Measurements from ENCODE around the gene NMU.
"Not testable (repeated sequence)": the region's sequence is repeated elsewhere in the genome, so short reads cannot be mapped to it uniquely, and the experiment has no call there.

NMU gene, protein sequence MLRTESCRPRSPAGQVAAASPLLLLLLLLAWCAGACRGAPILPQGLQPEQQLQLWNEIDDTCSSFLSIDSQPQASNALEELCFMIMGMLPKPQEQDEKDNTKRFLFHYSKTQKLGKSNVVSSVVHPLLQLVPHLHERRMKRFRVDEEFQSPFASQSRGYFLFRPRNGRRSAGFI

GRCh38 chr4:55635741-55636655, at the start of gene NMU:
TSS of gene NMU (minus strand) at chr4:55636298. CDS start at chr4:55636192, 106 bp downstream.
- peak; percentile 8 for DNase-seq (ENCODE audit: low read depth)

- no peak for DNase-seq (ENCODE audit: low read depth)
These were observed 48.2 kb upstream of the NMU start for GRCh38 chr4:55684276-55684675.

DNA sequence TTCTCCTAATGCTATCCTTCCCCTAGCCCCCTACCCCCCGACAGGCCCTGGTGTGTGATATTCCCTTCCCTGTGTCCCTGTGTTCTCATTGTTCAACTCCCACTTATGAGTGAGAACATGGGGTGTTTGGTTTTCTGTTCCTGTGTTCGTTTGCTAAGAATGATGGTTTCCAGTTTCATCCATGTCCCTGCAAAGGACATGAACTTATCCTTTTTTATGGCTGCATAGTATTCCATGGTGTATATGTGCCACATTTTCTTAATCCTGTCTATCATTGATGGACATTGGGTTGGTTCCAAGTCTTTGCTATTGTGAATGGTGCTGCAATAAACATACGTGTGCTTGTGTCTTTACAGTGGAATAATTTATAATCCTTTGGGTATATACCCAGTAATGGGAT, 46.7 kb upstream of the NMU start:
- DNase-seq (ENCODE audit: low read depth): not testable (repeated sequence)

DNA sequence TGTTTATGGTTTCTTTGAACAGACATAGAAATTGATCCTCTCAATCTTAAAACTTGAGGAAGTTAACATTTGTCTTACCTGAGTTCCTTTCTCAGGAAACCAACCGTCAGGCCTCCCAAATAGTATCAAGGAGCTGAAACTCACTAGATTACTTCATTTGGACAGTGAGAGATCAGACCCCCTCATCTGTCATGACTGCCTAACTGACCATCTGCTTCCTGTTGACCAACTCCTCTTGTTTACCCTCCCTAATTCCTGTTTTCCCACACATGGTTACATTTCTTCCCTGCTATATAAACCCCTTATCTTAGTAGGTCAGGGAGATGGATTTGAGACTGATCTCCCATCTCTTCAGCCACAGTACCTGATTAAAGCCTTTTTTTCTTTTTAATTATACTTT, 46.2 kb upstream of the NMU start:
- DNase-seq (ENCODE audit: low read depth): no peak

GRCh38 chr4:55681430-55681829, 45.3 kb upstream of the NMU start:
- DNase-seq (ENCODE audit: low read depth): no peak

DNA sequence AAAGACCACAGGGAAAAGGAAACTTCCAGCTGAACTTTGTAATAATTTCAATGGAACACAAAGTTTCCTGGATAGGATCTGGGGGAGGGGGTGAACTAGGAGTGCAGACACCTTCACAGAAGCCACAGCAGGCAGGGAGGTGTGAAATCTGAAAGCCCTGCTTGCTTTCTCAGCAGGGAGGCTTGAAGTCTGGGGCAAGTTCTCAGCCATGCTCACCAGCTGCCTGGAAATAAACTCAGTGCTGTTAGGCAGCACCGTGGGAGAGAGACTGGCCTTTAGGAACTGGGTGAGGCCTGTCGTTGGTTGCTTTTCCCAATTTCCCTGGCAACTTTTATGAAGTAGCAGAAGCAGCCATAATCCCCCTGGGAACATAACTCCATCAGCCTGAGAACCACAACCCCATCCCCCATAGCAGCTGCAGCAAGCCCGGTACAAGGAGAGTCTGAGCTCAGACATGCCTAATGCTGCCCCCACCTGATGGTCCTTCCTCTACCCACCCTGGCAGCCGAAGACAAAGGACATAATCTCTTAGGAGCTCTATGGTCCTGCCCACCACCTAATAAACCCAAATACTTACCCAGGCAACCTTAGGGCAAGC, 39.2 kb upstream of the NMU start:
- DNase-seq (ENCODE audit: low read depth): no peak

GRCh38 chr4:55673424-55673823, 37.3 kb upstream of the NMU start:
- no peak for DNase-seq (ENCODE audit: low read depth)

DNA sequence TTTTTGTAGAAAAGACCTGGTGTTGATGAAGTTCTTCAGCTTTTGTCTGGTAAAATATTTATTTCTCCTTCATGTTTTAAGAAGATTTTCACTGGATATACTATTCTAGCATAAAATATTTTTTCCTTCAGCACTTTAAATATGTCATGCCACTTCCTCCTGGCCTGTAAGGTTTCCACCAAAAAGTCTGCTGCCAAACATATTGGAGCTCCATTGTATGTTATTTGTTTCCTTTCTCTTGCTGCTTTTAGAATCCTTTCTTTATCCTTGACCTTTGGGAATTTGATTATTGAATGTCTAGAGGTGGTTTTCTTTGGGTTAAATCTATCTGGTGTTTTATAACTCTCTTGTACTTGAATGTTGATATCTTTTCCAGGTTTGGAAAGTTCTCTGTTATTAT, 35.6 kb upstream of the NMU start:
- DNase-seq (ENCODE audit: low read depth): no peak

DNA sequence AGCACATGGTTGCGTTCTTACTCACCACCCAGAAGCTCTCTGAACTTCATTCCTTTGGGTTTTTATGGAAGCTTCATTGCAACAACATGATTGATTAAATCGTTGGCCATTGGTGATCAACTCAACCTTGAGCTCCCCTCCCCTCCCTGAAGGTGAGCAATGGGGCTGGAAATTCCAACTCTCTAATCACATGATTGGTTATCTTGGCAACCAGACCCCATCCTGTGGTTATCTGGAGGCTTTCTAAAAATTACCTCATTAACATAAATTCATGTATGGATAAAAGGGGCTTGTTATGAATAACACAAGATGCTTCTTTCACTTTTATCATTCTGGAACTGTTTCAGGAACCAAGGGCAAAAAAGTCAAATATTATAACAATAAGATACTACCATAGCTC, 34.6 kb upstream of the NMU start:
- DNase-seq (ENCODE audit: low read depth): no peak

- DNase-seq (ENCODE audit: low read depth): no peak
These were observed 32.4 kb upstream of the NMU start for GRCh38 chr4:55668449-55668848.

GRCh38 chr4:55666535-55666934, 30.4 kb upstream of the NMU start:
- DNase-seq (ENCODE audit: low read depth): no peak

GRCh38 chr4:55663145-55663544, 27.0 kb upstream of the NMU start:
- no peak for DNase-seq (ENCODE audit: low read depth)

- no peak for DNase-seq (ENCODE audit: low read depth)
These were observed 25.4 kb upstream of the NMU start for GRCh38 chr4:55661398-55662056.

- no peak for DNase-seq (ENCODE audit: low read depth)
These were observed 22.6 kb upstream of the NMU start for GRCh38 chr4:55658657-55659056.

- no peak for DNase-seq (ENCODE audit: low read depth)
These were observed 18.0 kb upstream of the NMU start for GRCh38 chr4:55654131-55654530.

GRCh38 chr4:55650483-55650882, 14.4 kb upstream of the NMU start:
- no peak for DNase-seq (ENCODE audit: low read depth)

DNA sequence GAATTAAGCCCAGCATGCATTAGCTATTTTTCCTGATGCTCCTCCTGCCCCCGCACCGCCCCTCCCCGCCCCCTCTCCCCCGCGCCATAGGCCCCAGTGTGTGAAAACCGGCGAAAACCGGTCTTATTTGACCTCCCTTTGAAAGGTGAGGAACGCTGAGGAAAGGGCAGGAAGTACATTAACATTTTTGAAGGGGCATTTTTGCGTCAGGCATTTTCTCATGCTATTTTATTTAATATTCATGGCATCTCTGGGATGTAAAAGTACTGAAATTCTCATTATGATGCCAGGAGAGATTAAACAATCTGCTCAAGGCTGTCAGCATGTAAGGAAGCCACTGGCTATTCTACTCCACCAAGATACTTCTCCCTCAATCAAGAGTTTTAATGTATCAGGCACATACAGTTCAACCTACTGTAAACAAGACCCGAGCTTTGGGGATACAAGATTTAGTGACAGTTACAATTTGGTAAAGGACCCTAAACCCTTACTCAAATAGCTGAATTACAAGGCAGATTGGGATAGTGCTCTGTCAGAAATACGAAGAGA, 1.2 kb upstream of the NMU start:
- DNase-seq (ENCODE audit: low read depth): no peak

- no peak for DNase-seq (ENCODE audit: low read depth)
These were observed 530 bp upstream of the NMU start for GRCh38 chr4:55636656-55636999.

DNA sequence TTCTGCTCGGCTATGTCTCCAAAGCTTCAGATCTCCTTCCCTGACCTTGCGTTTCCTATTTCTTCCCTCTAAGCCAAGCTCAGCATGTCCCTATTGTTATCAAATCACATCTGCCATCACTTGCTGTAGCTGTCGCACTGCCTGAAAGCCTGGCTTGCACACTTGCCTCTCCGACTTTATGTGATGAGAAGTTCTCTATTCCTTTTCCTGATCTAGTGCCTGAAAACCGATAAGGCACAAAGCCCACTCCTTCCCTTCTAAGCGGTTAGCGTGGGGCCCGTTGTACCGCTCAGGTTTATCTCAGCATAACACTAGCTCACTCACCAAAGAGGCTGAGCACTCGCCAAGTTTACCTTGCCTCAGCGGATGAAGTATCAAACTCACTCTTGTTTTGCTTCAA, 816 bp downstream of the NMU start:
- no peak for DNase-seq (ENCODE audit: low read depth)

DNA sequence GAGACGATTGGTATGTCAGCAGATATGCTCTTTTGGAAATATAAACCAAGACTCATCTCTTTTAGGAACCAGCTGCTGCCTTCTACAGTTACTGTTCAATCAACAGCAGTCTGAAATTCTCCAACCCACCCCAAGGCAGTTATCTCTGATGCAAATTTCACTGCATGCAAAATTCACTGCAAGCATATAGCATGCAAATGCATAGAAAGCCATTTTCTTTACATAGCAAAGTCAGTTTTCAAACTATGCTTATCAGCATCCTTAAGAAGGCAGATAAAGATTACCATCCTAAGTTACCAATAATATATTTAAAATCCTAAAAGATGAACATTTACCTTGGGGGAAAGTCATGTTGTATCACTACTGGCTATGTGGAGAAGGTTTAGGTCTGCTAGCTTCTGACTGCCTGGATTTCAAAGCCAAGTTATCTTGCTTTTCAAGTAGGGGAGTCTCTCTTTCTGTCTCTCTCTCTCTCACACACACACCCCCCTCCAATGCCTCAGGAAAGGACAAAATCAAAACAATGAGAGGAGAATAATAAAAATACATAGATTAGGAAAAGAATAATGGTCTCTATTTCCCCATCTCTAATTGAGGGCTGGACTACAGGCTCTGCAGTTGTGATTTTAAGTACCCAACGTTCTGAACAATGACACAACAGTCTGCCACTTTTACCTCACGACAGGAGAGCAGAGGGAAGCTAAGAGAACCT, 1.5 kb downstream of the NMU start:
- DNase-seq (ENCODE audit: low read depth): no peak

- no peak for DNase-seq (ENCODE audit: low read depth)
These were observed 2.2 kb downstream of the NMU start for GRCh38 chr4:55633903-55634302.

DNA sequence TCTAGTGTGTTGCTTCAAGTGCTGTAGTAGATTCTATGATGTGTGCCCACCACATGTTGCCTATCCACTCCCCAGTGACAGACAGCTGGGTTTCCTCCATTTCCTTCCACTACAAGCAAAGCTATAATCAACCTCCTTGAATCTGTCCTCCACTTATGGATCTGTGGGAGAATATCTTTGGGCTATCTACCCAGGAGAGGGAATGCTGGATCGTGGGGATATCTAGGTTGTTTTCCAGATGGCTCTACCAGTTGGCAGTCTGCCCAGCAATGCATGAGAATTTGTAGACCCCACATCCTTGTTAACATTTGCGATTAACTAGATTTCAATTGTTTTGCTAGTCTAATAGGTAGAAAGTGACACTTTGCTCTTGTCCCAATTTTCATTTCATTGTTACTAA, 10.3 kb downstream of the NMU start:
- no peak for DNase-seq (ENCODE audit: low read depth)
